Measurements from ENCODE around the gene HTR5A. TPM values are rescaled to one million over a fixed set of nuclear protein-coding genes. Genes with fewer than 3 reads are reported as not detected.

The HTR5A gene
- total and polyA plus RNA-seq, 3 experiments from 2014 or later = not detected

GRCh38 chr7:155048006-155048405 lies 22.1 kb upstream of the HTR5A start:
- Histone ChIP-seq H3K36me3 (ENCODE audit: insufficient read depth, low read length) (no peaks in the 10 kb centered on the region), H3K9me3 (ENCODE audit: low read length) (no peaks in the 10 kb centered on the region), H3K27ac (ENCODE audit: low read depth, low read length) (no peak overlapping the region), H3K4me3 (ENCODE audit: low read length) (no peak overlapping the region), H3K27me3 (ENCODE audit: insufficient read depth, low read length, poor library complexity, severe bottlenecking) (no peaks in the 10 kb centered on the region), H3K4me1 (ENCODE audit: insufficient read depth, low read length) (no peaks in the 10 kb centered on the region)
- Mint-ChIP-seq H3K4me3 (no peak overlapping the region), H3K36me3 (no peaks in the 10 kb centered on the region), H3K9me3 (peaks cover 0 to 1% (median 0%) of the 10 kb centered on the region in 5 donors), H3K4me1 (no peaks in the 10 kb centered on the region), H3K27me3 (peaks cover 8 to 27% of the 10 kb centered on the region in 2 donors), H3K27ac (no peak overlapping the region)
- POLR2A ChIA-PET = no interaction called here
- CTCF ChIA-PET = no interaction called here
- DNase-seq = no peak

DNA sequence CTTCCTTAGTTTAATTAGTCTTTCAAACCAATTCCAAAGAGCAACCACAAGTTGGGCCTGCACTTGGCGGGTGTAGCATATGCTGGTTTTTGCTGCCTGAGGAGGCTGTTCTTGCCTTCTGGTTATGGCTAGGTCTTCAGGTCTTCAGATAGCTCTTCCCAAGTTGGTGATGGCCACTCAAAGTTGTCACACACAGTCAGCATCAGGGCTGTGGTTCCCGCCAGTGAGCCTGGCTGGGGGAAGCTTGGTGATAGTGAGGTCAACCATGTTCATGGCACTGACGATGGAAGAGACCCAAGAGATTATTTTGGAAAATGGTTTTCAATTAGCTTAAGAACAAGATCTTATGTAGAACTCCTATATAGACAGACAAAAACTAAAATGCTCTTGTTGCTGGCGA lies 18.8 kb upstream of the HTR5A start:
- Histone ChIP-seq H3K36me3 (ENCODE audit: insufficient read depth, low read length) (no peaks in the 10 kb centered on the region), H3K4me3 (ENCODE audit: low read length) (no peak overlapping the region), H3K9me3 (ENCODE audit: low read length) (no peaks in the 10 kb centered on the region), H3K27me3 (ENCODE audit: insufficient read depth, low read length, poor library complexity, severe bottlenecking) (no peaks in the 10 kb centered on the region), H3K27ac (ENCODE audit: low read depth, low read length) (no peak overlapping the region), H3K4me1 (ENCODE audit: insufficient read depth, low read length) (no peaks in the 10 kb centered on the region)
- Mint-ChIP-seq H3K4me3 (no peak overlapping the region), H3K27me3 (peaks cover 7 to 29% of the 10 kb centered on the region in 2 donors), H3K4me1 (no peaks in the 10 kb centered on the region), H3K9me3 (no peaks in the 10 kb centered on the region), H3K36me3 (no peaks in the 10 kb centered on the region), H3K27ac (no peak overlapping the region)
- ChIA-PET POLR2A (no interaction called here), CTCF (no interaction called here)
- DNase-seq = no peak

DNA sequence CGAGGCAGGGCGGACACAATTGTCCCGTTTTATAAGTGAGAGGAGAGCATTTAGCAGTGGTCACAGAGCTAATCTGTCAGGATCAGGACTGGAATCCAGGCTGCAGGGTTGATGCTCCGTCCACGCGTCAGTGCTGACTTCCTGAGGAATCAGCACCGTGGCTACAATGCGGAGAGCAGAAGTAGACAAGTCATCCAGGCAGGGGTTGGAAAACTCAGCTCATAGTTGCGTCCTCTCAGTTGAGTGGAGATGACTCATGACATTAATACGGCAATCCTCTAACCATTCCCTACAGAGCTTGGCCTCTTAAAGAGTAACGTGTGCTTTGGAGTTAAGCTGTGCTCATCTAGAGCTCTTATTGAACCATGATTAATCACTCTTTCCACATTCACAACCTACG lies 17.1 kb upstream of the HTR5A start:
- H3K4me1 Mint-ChIP-seq = no peaks in the 10 kb centered on the region
- CTCF ChIA-PET = no interaction called here
- H3K27ac ChIP-seq (ENCODE audit: low read depth, low read length) = no peak overlapping the region

GRCh38 chr7:155054761-155055160 lies 15.4 kb upstream of the HTR5A start:
- Histone ChIP-seq H3K27me3 (ENCODE audit: insufficient read depth, low read length, poor library complexity, severe bottlenecking) (no peaks in the 10 kb centered on the region), H3K36me3 (ENCODE audit: insufficient read depth, low read length) (no peaks in the 10 kb centered on the region), H3K4me1 (ENCODE audit: insufficient read depth, low read length) (no peaks in the 10 kb centered on the region), H3K9me3 (ENCODE audit: low read length) (no peaks in the 10 kb centered on the region), H3K4me3 (ENCODE audit: low read length) (no peak overlapping the region), H3K27ac (ENCODE audit: low read depth, low read length) (no peak overlapping the region)
- ChIA-PET POLR2A (no interaction called here), CTCF (no interaction called here)
- Mint-ChIP-seq H3K4me1 (no peaks in the 10 kb centered on the region), H3K36me3 (no peaks in the 10 kb centered on the region), H3K27me3 (peaks cover 20 to 47% of the 10 kb centered on the region in 2 donors), H3K27ac (no peak overlapping the region), H3K4me3 (no peak overlapping the region), H3K9me3 (no peaks in the 10 kb centered on the region)
- no peak for DNase-seq

More for the DNA sequence above, 17.1 kb upstream of the HTR5A start:
- Histone ChIP-seq H3K4me1 (ENCODE audit: insufficient read depth, low read length) (no peaks in the 10 kb centered on the region), H3K36me3 (ENCODE audit: insufficient read depth, low read length) (no peaks in the 10 kb centered on the region), H3K4me3 (ENCODE audit: low read length) (no peak overlapping the region), H3K27me3 (ENCODE audit: insufficient read depth, low read length, poor library complexity, severe bottlenecking) (no peaks in the 10 kb centered on the region), H3K9me3 (ENCODE audit: low read length) (no peaks in the 10 kb centered on the region)
- Mint-ChIP-seq H3K9me3 (no peaks in the 10 kb centered on the region), H3K4me3 (no peak overlapping the region), H3K27ac (no peak overlapping the region), H3K27me3 (peaks cover 15 to 37% of the 10 kb centered on the region in 2 donors), H3K36me3 (no peaks in the 10 kb centered on the region)
- no peak for DNase-seq
- POLR2A ChIA-PET = no interaction called here

DNA sequence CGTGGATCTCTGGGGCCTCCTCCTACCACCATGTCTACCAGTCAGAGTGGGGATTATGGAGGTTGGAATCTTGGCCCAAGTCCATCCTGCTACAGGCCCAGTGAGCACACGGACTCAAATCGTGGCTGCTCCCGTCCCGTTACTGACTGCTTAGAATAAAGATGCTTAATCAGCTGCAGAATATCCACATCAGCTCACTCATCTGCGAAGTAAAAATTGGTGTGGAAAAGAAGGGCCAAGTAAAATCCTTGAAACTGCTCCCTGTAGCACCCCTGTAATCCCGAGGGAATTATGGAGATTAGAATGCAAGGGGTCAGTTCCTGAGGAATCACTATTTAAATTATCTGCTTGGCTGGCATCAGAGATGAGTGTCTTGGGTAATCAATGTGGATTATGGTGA lies 13.0 kb upstream of the HTR5A start:
- Histone ChIP-seq H3K27ac (ENCODE audit: low read depth, low read length) (no peak overlapping the region), H3K9me3 (ENCODE audit: low read length) (no peaks in the 10 kb centered on the region), H3K4me1 (ENCODE audit: insufficient read depth, low read length) (no peaks in the 10 kb centered on the region), H3K4me3 (ENCODE audit: low read length) (no peak overlapping the region), H3K27me3 (ENCODE audit: insufficient read depth, low read length, poor library complexity, severe bottlenecking) (no peaks in the 10 kb centered on the region), H3K36me3 (ENCODE audit: insufficient read depth, low read length) (no peaks in the 10 kb centered on the region)
- H3K9me3 Mint-ChIP-seq = peaks cover 0 to 3% (median 0%) of the 10 kb centered on the region in 5 donors
- POLR2A ChIA-PET = no interaction called here
- no peak overlapping the region for H3K4me3 Mint-ChIP-seq
- no peak overlapping the region for H3K27ac Mint-ChIP-seq
- DNase-seq = no peak
- CTCF ChIA-PET = no interaction called here
- H3K4me1 Mint-ChIP-seq = no peaks in the 10 kb centered on the region
- H3K36me3 Mint-ChIP-seq = no peaks in the 10 kb centered on the region
- peaks cover 30 to 49% of the 10 kb centered on the region in 2 donors for H3K27me3 Mint-ChIP-seq

DNA sequence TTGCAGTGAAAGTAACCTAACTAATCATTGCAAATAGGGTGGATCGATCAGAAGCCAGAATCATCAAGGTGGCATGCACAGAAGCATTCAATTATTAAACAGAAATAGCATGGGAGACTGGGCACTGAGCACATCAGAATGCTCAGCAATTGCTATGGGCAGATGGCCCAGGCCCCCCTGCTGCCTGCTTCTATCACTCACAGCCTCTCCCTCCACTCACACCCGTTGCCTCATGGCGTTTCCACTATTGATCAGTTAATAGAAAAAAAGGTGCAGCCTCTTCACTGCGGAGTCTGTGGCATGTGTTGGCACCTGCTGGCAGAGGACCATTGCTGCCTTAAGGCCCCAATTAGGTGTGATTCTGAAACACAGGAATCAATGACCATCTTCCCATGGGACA lies 11.2 kb upstream of the HTR5A start:
- CTCF ChIA-PET = no interaction called here

DNA sequence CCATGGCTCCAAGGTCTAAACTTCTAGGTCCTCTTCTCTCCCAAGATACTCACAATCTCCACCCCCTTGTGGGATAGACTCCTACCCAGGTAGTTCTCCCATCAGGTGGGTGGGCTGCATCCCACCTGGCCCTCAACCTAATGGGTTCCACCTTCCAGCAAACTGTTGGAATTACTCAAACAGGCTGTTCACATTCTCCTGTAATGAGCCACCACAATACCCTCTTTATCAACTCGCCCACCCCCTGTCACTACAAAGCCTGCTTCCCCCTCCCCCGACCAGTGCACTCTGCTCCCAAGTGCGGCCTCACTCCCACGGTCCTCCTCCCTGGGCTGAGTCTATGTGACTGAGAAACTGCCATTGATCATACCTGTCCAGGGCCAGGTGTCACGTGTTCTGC lies 10.4 kb upstream of the HTR5A start:
- Mint-ChIP-seq H3K27me3 (peaks cover 39 to 45% of the 10 kb centered on the region in 2 donors), H3K4me1 (no peaks in the 10 kb centered on the region), H3K4me3 (no peak overlapping the region), H3K9me3 (peaks cover 0 to 3% (median 0%) of the 10 kb centered on the region in 5 donors), H3K27ac (no peak overlapping the region), H3K36me3 (no peaks in the 10 kb centered on the region)
- Histone ChIP-seq H3K4me1 (ENCODE audit: insufficient read depth, low read length) (no peaks in the 10 kb centered on the region), H3K4me3 (ENCODE audit: low read length) (no peak overlapping the region), H3K9me3 (ENCODE audit: low read length) (no peaks in the 10 kb centered on the region), H3K27me3 (ENCODE audit: insufficient read depth, low read length, poor library complexity, severe bottlenecking) (no peaks in the 10 kb centered on the region), H3K27ac (ENCODE audit: low read depth, low read length) (no peak overlapping the region), H3K36me3 (ENCODE audit: insufficient read depth, low read length) (no peaks in the 10 kb centered on the region)
- no peak for DNase-seq
- POLR2A ChIA-PET = no interaction called here
- CTCF ChIA-PET = no interaction called here

More for the DNA sequence above, 11.2 kb upstream of the HTR5A start:
- H3K36me3 Mint-ChIP-seq = no peaks in the 10 kb centered on the region
- no peak overlapping the region for H3K4me3 Mint-ChIP-seq
- H3K27me3 Mint-ChIP-seq = peaks cover 32 to 41% of the 10 kb centered on the region in 2 donors
- peaks cover 0 to 3% (median 0%) of the 10 kb centered on the region in 5 donors for H3K9me3 Mint-ChIP-seq
- no peak overlapping the region for H3K27ac Mint-ChIP-seq
- DNase-seq = no peak
- no peaks in the 10 kb centered on the region for H3K4me1 ChIP-seq (ENCODE audit: insufficient read depth, low read length)
- no peaks in the 10 kb centered on the region for H3K36me3 ChIP-seq (ENCODE audit: insufficient read depth, low read length)
- H3K9me3 ChIP-seq (ENCODE audit: low read length) = no peaks in the 10 kb centered on the region
- no peaks in the 10 kb centered on the region for H3K4me1 Mint-ChIP-seq
- H3K27ac ChIP-seq (ENCODE audit: low read depth, low read length) = no peak overlapping the region
- no peaks in the 10 kb centered on the region for H3K27me3 ChIP-seq (ENCODE audit: insufficient read depth, low read length, poor library complexity, severe bottlenecking)
- no peak overlapping the region for H3K4me3 ChIP-seq (ENCODE audit: low read length)
- POLR2A ChIA-PET = no interaction called here

DNA sequence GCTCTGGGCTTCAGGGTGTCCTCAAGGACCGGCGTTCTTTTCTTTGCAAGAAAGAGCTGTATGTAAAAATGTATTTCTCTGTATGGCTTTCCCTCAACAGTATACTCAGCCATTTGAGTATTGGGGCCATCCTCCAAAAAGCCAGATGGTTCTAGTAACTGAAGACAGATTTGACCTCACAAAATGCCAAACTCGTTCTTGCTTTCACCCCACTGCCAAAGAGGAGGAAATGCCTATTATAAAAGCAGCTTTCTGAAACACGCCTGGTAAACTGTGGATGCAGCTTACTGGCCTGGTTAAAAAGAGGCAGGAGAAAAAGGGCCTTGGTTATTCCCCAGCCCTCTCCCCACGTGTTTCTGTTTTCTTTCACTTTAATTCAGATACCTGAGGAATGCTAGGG lies 7.7 kb upstream of the HTR5A start:
- Mint-ChIP-seq H3K4me3 (no peak overlapping the region), H3K9me3 (peaks cover 0 to 5% (median 0%) of the 10 kb centered on the region in 5 donors), H3K27me3 (peaks cover 38 to 54% of the 10 kb centered on the region in 2 donors), H3K36me3 (no peaks in the 10 kb centered on the region), H3K27ac (no peak overlapping the region), H3K4me1 (no peaks in the 10 kb centered on the region)
- DNase-seq = no peak
- Histone ChIP-seq H3K27ac (ENCODE audit: low read depth, low read length) (no peak overlapping the region), H3K36me3 (ENCODE audit: insufficient read depth, low read length) (no peaks in the 10 kb centered on the region), H3K4me1 (ENCODE audit: insufficient read depth, low read length) (no peaks in the 10 kb centered on the region), H3K4me3 (ENCODE audit: low read length) (no peak overlapping the region), H3K9me3 (ENCODE audit: low read length) (no peaks in the 10 kb centered on the region), H3K27me3 (ENCODE audit: insufficient read depth, low read length, poor library complexity, severe bottlenecking) (no peaks in the 10 kb centered on the region)
- POLR2A ChIA-PET = no interaction called here
- CTCF ChIA-PET = interaction anchor here (1.0 kb wide), 1 partner anchor 148 kb away, joined by 4 read pairs; no protein-coding TSS in a partner anchor

DNA sequence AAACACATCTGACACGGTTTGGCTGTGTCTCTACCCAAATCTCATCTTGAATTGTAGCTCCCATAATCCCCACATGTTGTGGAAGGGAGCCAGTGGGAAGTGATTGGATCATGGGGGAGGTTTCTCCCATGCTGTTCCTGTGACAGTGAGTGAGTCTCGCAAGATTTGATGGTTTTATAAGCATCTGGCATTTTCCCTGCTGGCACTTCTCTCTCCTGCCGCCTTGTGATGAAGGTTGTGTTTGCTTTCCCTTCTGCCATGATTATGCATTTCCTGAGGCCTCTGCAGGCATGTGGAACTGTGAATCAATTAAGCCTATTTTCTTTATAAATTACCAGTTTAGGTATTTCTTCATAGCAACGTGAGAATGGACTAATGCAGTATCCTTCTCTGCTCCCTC lies 5.9 kb upstream of the HTR5A start:
- no peaks in the 10 kb centered on the region for H3K9me3 ChIP-seq (ENCODE audit: low read length)
- H3K4me3 ChIP-seq (ENCODE audit: low read length) = no peak overlapping the region
- no peaks in the 10 kb centered on the region for H3K4me1 ChIP-seq (ENCODE audit: insufficient read depth, low read length)
- no peaks in the 10 kb centered on the region for H3K36me3 Mint-ChIP-seq
- no peak overlapping the region for H3K27ac ChIP-seq (ENCODE audit: low read depth, low read length)
- CTCF ChIA-PET = no interaction called here
- H3K4me1 Mint-ChIP-seq = no peaks in the 10 kb centered on the region
- no peak overlapping the region for H3K27ac Mint-ChIP-seq
- POLR2A ChIA-PET = no interaction called here
- DNase-seq = no peak
- no peaks in the 10 kb centered on the region for H3K36me3 ChIP-seq (ENCODE audit: insufficient read depth, low read length)
- H3K4me3 Mint-ChIP-seq = no peak overlapping the region
- H3K27me3 ChIP-seq (ENCODE audit: insufficient read depth, low read length, poor library complexity, severe bottlenecking) = no peaks in the 10 kb centered on the region
- H3K9me3 Mint-ChIP-seq = peaks cover 0 to 5% (median 0%) of the 10 kb centered on the region in 5 donors
- H3K27me3 Mint-ChIP-seq = peaks cover 28 to 55% of the 10 kb centered on the region in 2 donors

All from CD8-positive, alpha-beta memory T cell (primary cell).